Activated CD4-positive, alpha-beta T cell treated with anti-CD3 and anti-CD28 coated beads for 4 hours (primary cell): Measurements from ENCODE around the gene RTN4RL2.

Experiments used
- DNase-seq, 2 donors: peaks; one replicate each; pipeline ENCODE4 v3.0.0-alpha.2; 2020

The RTN4RL2 gene

GRCh38 chr11:57500926-57501325 is 40.6 kb downstream of the RTN4RL2 start:
- no peak for DNase-seq

- no peak for DNase-seq
Measured at GRCh38 chr11:57501953-57502352, 41.6 kb downstream of the RTN4RL2 start.

- DNase-seq = no peak
Measured at GRCh38 chr11:57502376-57502775, 42.0 kb downstream of the RTN4RL2 start.

- no peak for DNase-seq
Measured at GRCh38 chr11:57502870-57503269, 42.5 kb downstream of the RTN4RL2 start.

- no peak for DNase-seq
Measured at GRCh38 chr11:57504511-57504910, 44.2 kb downstream of the RTN4RL2 start.

- no peak for DNase-seq
Measured at GRCh38 chr11:57506522-57506921, 46.2 kb downstream of the RTN4RL2 start.

GRCh38 chr11:57508341-57509170 is 48.2 kb downstream of the RTN4RL2 start:
- no peak for DNase-seq

- no peak for DNase-seq
Measured at GRCh38 chr11:57511741-57512430, 51.6 kb downstream of the RTN4RL2 start.

GRCh38 chr11:57512646-57513451 is 52.5 kb downstream of the RTN4RL2 start:
- no peak for DNase-seq

GRCh38 chr11:57513452-57513795 is 53.1 kb downstream of the RTN4RL2 start:
- DNase-seq = no peak

- DNase-seq = peak; percentile 31 to 35
Measured at GRCh38 chr11:57513911-57514537, 53.7 kb downstream of the RTN4RL2 start.

GRCh38 chr11:57514538-57515331 is 54.4 kb downstream of the RTN4RL2 start:
- peak; percentile 39 to 53 for DNase-seq

- peak; percentile 22 to 37 for DNase-seq
Measured at GRCh38 chr11:57515332-57516060, 55.2 kb downstream of the RTN4RL2 start, which contains the start of gene SLC43A1. SLC43A1 (minus strand) TSS chr11:57515702; CDS start chr11:57514111, 1,591 bp downstream.

GRCh38 chr11:57516061-57516443 is 55.7 kb downstream of the RTN4RL2 start:
- DNase-seq = no peak

- no peak for DNase-seq
Measured at GRCh38 chr11:57521116-57521515, 60.8 kb downstream of the RTN4RL2 start.

GRCh38 chr11:57523419-57523818 is 63.1 kb downstream of the RTN4RL2 start:
- no peak for DNase-seq
